Measurements from ENCODE around the gene MCC.

DNA sequence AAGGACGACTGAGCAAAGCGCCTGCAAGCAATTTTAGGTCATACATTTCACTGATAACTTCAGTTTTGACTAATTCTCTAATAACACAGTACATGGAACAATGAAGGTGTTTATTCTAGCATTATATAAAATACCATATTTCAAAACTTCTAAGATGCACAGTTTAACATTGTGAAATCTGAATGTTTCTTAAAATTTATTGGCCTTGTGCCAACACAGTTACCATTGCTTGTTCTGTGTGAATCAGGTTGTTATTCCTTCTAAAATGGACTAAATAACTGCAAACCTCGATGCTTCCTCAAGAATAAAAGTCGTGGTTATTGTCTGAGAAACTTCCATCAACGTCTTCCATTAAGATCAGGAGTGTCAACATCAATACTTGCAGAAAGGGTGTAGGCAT lies 8.0 kb downstream of the MCC start:
- TF ChIP-seq, protein P1, sequence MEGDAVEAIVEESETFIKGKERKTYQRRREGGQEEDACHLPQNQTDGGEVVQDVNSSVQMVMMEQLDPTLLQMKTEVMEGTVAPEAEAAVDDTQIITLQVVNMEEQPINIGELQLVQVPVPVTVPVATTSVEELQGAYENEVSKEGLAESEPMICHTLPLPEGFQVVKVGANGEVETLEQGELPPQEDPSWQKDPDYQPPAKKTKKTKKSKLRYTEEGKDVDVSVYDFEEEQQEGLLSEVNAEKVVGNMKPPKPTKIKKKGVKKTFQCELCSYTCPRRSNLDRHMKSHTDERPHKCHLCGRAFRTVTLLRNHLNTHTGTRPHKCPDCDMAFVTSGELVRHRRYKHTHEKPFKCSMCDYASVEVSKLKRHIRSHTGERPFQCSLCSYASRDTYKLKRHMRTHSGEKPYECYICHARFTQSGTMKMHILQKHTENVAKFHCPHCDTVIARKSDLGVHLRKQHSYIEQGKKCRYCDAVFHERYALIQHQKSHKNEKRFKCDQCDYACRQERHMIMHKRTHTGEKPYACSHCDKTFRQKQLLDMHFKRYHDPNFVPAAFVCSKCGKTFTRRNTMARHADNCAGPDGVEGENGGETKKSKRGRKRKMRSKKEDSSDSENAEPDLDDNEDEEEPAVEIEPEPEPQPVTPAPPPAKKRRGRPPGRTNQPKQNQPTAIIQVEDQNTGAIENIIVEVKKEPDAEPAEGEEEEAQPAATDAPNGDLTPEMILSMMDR (IDR thresholded peaks at IDR 0.05 in 4 of 5, conservative IDR thresholded peaks at IDR 0.05 in 1 of 5), result no peak
- TF ChIP-seq POLR2A (IDR thresholded peaks at IDR 0.05), result no peak
